HCT116 (cell line): Measurements from ENCODE around the gene ZNF670. TPM values are rescaled to one million over a fixed set of nuclear protein-coding genes. Genes with fewer than 3 reads are reported as not detected.

Source experiments
- ATAC-seq: fragments of 200-7000 bp; cut with Tn5 transposase; 2 replicates; pipeline ENCODE4 v1.9.1; 2020; ENCODE audit warnings: mild to moderate bottlenecking, moderate library complexity
- BruUV-seq: library from RNA; stranded (reverse); fragments of 400-500 nt; replicated peaks from 2 replicates; lab custom pipeline; 2021; lab: Mats Ljungman, UMichigan
- CTCF ChIA-PET: fragments of 300-600 bp; sonication (Branson Sonifier 250); formaldehyde crosslinking; loops from one replicate; lab custom pipeline; 2021; ENCODE audit warnings: antibody characterized with exemption; lab: Charles Lee
- POLR2A ChIA-PET: fragments of 300-600, 350-600 bp; sonication (Branson Sonifier 250); formaldehyde crosslinking; loops from one replicate; lab custom pipeline; 2021; ENCODE audit warnings: antibody characterized with exemption; lab: Charles Lee
- RAD21 ChIA-PET, 2 experiments: fragments of 300-600 bp; sonication (Branson Sonifier 250); formaldehyde crosslinking; loops; one replicate each; lab custom pipeline; 2023; ENCODE audit warnings: low total read pairs in 2 of 2; ENCODE audit not compliant: uncharacterized antibody in 2 of 2, unreplicated experiment in 2 of 2, low non-redundant PET in 1 of 2; lab: Charles Lee
- DNase-seq: peaks from one replicate; pipeline ENCODE4 v3.0.0-alpha.2; 2010; ENCODE audit warnings: low read depth, low spot score
- H2AFZ ChIP-seq: fragments of 200-600 bp; shearing (Covaris generic), sonication (generic); 2 replicates; pipeline ENCODE4 v1.6.1; 2017; ENCODE audit warnings: low read depth, mixed run types, mixed read lengths, antibody characterized with exemption, low read length; ENCODE audit not compliant: poor library complexity, severe bottlenecking
- H3K27ac ChIP-seq: 2 replicates; pipeline ENCODE4 v1.5.1; 2012; ENCODE audit warnings: low read depth, low read length
- H3K27me3 ChIP-seq: fragments of 200-600 bp; sonication (generic); 2 replicates; pipeline ENCODE4 v1.6.1; 2016; ENCODE audit warnings: mixed run types, low read length, mixed read lengths; ENCODE audit not compliant: insufficient read depth
- H3K36me3 ChIP-seq, 2 experiments: fragments of 200-500 bp in 1 of 2; fragments of 200-600 bp in 1 of 2; sonication (Bioruptor generic) in 1 of 2; sonication (generic) in 1 of 2; 2 replicates each; pipeline versions ENCODE4 v1.5.1 to v1.6.1; 2014 to 2016; ENCODE audit warnings: low read length in 2 of 2, inconsistent platforms in 1 of 2, mixed read lengths in 1 of 2, mixed run types in 1 of 2; ENCODE audit not compliant: insufficient read depth in 2 of 2, control insufficient read depth in 1 of 2
- H3K4me1 ChIP-seq, 2 experiments: fragments of 200-600 bp in 1 of 2; sonication (generic) in 1 of 2; 2 replicates each; pipeline versions ENCODE4 v1.5.1 to v1.6.1; 2012 to 2017; ENCODE audit warnings: low read length in 2 of 2, inconsistent platforms in 1 of 2, mild to moderate bottlenecking in 1 of 2, mixed read lengths in 1 of 2, mixed run types in 1 of 2, moderate library complexity in 1 of 2; ENCODE audit not compliant: insufficient read depth in 2 of 2, control insufficient read depth in 1 of 2
- H3K4me2 ChIP-seq: fragments of 200-600 bp; sonication (generic); 2 replicates; pipeline ENCODE4 v1.6.1; 2017; ENCODE audit warnings: mixed run types, low read length, mixed read lengths
- H3K4me3 ChIP-seq, 2 experiments: fragments of 200-600 bp in 1 of 2; sonication (generic) in 1 of 2; replicated peaks in 1 of 2; 2 replicates each; pipeline ENCODE4 v1.5.1; 2011 to 2016; ENCODE audit warnings: low read length in 2 of 2, control low read depth in 1 of 2, low read depth in 1 of 2, mild to moderate bottlenecking in 1 of 2, mixed read lengths in 1 of 2, mixed run types in 1 of 2
- H3K79me2 ChIP-seq: fragments of 200-600 bp; sonication (generic); 2 replicates; pipeline ENCODE4 v1.6.1; 2017; ENCODE audit warnings: mild to moderate bottlenecking, mixed run types, low read length, moderate library complexity, mixed read lengths; ENCODE audit not compliant: insufficient read depth
- H3K9ac ChIP-seq: fragments of 200-600 bp; sonication (generic); 2 replicates; pipeline ENCODE4 v1.6.1; 2016; ENCODE audit warnings: low read length, mixed read lengths
- H3K9me2 ChIP-seq: fragments of 200-600 bp; sonication (generic), shearing (Covaris generic); 2 replicates; pipeline ENCODE4 v1.6.1; 2017; ENCODE audit warnings: mixed run types, mild to moderate bottlenecking, moderate library complexity; ENCODE audit not compliant: insufficient read depth
- H3K9me3 ChIP-seq, 2 experiments: fragments of 200-500 bp in 1 of 2; fragments of 200-600 bp in 1 of 2; sonication (Bioruptor generic) in 1 of 2; sonication (generic) in 1 of 2; 2 replicates each; pipeline ENCODE4 v1.6.1; 2014 to 2017; ENCODE audit warnings: low read length in 2 of 2, mixed read lengths in 2 of 2, inconsistent platforms in 1 of 2, low read depth in 1 of 2, mild to moderate bottlenecking in 1 of 2, mixed run types in 1 of 2, moderate library complexity in 1 of 2; ENCODE audit not compliant: control insufficient read depth in 1 of 2, insufficient read depth in 1 of 2
- H4K20me1 ChIP-seq: fragments of 200-600 bp; sonication (generic), shearing (Covaris generic); 2 replicates; pipeline ENCODE4 v1.6.1; 2017; ENCODE audit warnings: mixed run types, mild to moderate bottlenecking, moderate library complexity; ENCODE audit not compliant: insufficient read depth
- CBX3 ChIP-seq: IDR thresholded peaks from 2 replicates; pipeline ENCODE4 v1.6.1; 2012; ENCODE audit warnings: low read depth
- CEBPB ChIP-seq: IDR thresholded peaks from 2 replicates; pipeline ENCODE4 v1.6.1; 2012; ENCODE audit warnings: low read depth
- CTCF ChIP-seq, 3 experiments: fragments of 200-600 bp in 1 of 3; sonication (generic) in 1 of 3; IDR thresholded peaks in 2 of 3; conservative IDR thresholded peaks in 1 of 3; 2 replicates each; pipeline ENCODE4 v1.5.1; 2012 to 2017; ENCODE audit warnings: low read depth in 2 of 3, low read length in 2 of 3, antibody characterized with exemption in 1 of 3, borderline replicate concordance in 1 of 3, control low read depth in 1 of 3, mild to moderate bottlenecking in 1 of 3, mixed read lengths in 1 of 3, mixed run types in 1 of 3, moderate library complexity in 1 of 3; ENCODE audit not compliant: insufficient read depth in 1 of 3
- EZH2phosphoT487 ChIP-seq: fragments of 200-600 bp; IDR thresholded peaks from 2 replicates; pipeline ENCODE4 v1.6.1; 2018; ENCODE audit warnings: antibody characterized with exemption, borderline replicate concordance
- FOSL1 ChIP-seq: IDR thresholded peaks from 2 replicates; pipeline ENCODE4 v1.6.1; 2012; ENCODE audit warnings: low read depth
- JUND ChIP-seq: IDR thresholded peaks from 2 replicates; pipeline ENCODE4 v1.6.1; 2012
- POLR2A ChIP-seq: IDR thresholded peaks from 2 replicates; pipeline ENCODE4 v1.7.0; 2011; ENCODE audit warnings: borderline replicate concordance; ENCODE audit not compliant: insufficient read depth, insufficient read length; ENCODE audit errors: extremely low read depth
- RAD21 ChIP-seq: IDR thresholded peaks from 2 replicates; pipeline ENCODE4 v1.6.1; 2012; ENCODE audit warnings: low read depth, mild to moderate bottlenecking
- REST ChIP-seq: IDR thresholded peaks from 2 replicates; pipeline ENCODE4 v1.6.1; 2012; ENCODE audit warnings: low read depth
- SIN3A ChIP-seq: IDR thresholded peaks from 2 replicates; pipeline ENCODE4 v1.6.1; 2012; ENCODE audit warnings: low read depth
- SRF ChIP-seq: IDR thresholded peaks from 2 replicates; pipeline ENCODE4 v1.6.1; 2012; ENCODE audit warnings: low read depth
- ZBTB33 ChIP-seq: IDR thresholded peaks from 2 replicates; pipeline ENCODE4 v1.6.1; 2011; ENCODE audit warnings: mild to moderate bottlenecking, low read length, moderate library complexity; ENCODE audit not compliant: insufficient replicate concordance; ENCODE audit errors: extremely low read depth
- ZFX ChIP-seq: fragments of 450-650 bp; IDR thresholded peaks from 2 replicates; pipeline ENCODE4 v1.6.1; 2017
- intact Hi-C: fragments of 100-400 bp; cut with micrococcal nuclease; formaldehyde crosslinking; loops from 2 replicates; pipeline ENCODE4 v1.10.0; 2022
- total RNA-seq: library from RNA; stranded (reverse); gene quantifications from one replicate; pipeline ENCODE4 v1.2.1, GENCODE V29; 2021; ENCODE audit not compliant: unreplicated experiment

Gene ZNF670
- total RNA-seq, 1 experiment from 2014 or later: 6.9 TPM

GRCh38 chr1:247119600-247120407, 41.2 kb upstream of the ZNF670 start:
- no TSS peak for BruUV-seq
- no peak for DNase-seq
- Histone ChIP-seq H3K27ac (no peak overlapping the region), H3K9me3 (no peaks in the 10 kb centered on the region), H3K36me3 (no peaks in the 10 kb centered on the region), H3K4me1 (no peaks in the 10 kb centered on the region), H3K9ac (no peak overlapping the region), H2AFZ (no peak overlapping the region), H3K79me2 (no peaks in the 10 kb centered on the region), H3K9me2 (no peaks in the 10 kb centered on the region), H3K4me3 (no peak overlapping the region), H3K27me3 (no peaks in the 10 kb centered on the region), H4K20me1 (no peaks in the 10 kb centered on the region), H3K4me2 (no peak overlapping the region)
- ChIA-PET RAD21 (no interaction called here), POLR2A (no interaction called here), CTCF (no interaction called here)
- ATAC-seq: no peak
- intact Hi-C loops: no loop called here
- TF ChIP-seq SRF: no peak
- TF ChIP-seq POLR2A: no peak
- TF ChIP-seq FOSL1: no peak
- TF ChIP-seq RAD21: no peak
- no peak for TF ChIP-seq JUND
- no peak for TF ChIP-seq CEBPB
- no peak for TF ChIP-seq SIN3A
- no peak for TF ChIP-seq CBX3

GRCh38 chr1:247118946-247119446, 40.4 kb upstream of the ZNF670 start:
- H2AFZ ChIP-seq: no peak overlapping the region
- H3K4me1 ChIP-seq: no peaks in the 10 kb centered on the region
- H3K4me2 ChIP-seq: no peak overlapping the region
- peak; percentile 49 for ATAC-seq
- no peaks in the 10 kb centered on the region for H3K9me2 ChIP-seq
- H3K4me3 ChIP-seq: no peak overlapping the region
- H3K36me3 ChIP-seq: no peaks in the 10 kb centered on the region
- ChIA-PET RAD21 (no interaction called here), CTCF (no interaction called here), POLR2A (no interaction called here)
- H3K9ac ChIP-seq: no peak overlapping the region
- no TSS peak for BruUV-seq
- no peaks in the 10 kb centered on the region for H3K79me2 ChIP-seq
- no peak overlapping the region for H3K27ac ChIP-seq
- no peaks in the 10 kb centered on the region for H3K27me3 ChIP-seq
- no peaks in the 10 kb centered on the region for H3K9me3 ChIP-seq
- intact Hi-C loops: no loop called here
- H4K20me1 ChIP-seq: no peaks in the 10 kb centered on the region
- peak; percentile 22 for DNase-seq
- TF ChIP-seq REST: no peak
- TF ChIP-seq CTCF (IDR thresholded peaks at IDR 0.05 in 2 of 3, conservative IDR thresholded peaks at IDR 0.05 in 1 of 3; ENCODE audit: borderline replicate concordance in 1 of 3, insufficient read depth in 1 of 3, low read depth in 2 of 3, low read length in 2 of 3): peak; percentile 14 to 36 (median 23); a peak in 4 of 6 replicates
- TF ChIP-seq ZFX: no peak
- no peak for TF ChIP-seq ZBTB33
- no peak for TF ChIP-seq EZH2phosphoT487
- TF ChIP-seq RAD21: peak; percentile 39
